RPMI7951 (cell line): ENCODE measurements around the gene UBA1. TPM values are rescaled to one million over a fixed set of nuclear protein-coding genes. Genes with fewer than 3 reads are reported as not detected.
A peak's percentile ranks its signal among the peaks of the same experiment; 100 is the strongest.

Experiments used
- DNase-seq: peaks from one replicate; pipeline ENCODE4 v3.0.0-alpha.2; 2012; ENCODE audit warnings: low read depth
- total RNA-seq: library from RNA; depleted of rRNA; stranded (reverse); fragments of >200 nt; shearing (Covaris generic); gene quantifications from 2 replicates; pipeline ENCODE4 v1.2.3, GENCODE V29; 2014

UBA1 gene
- total RNA-seq, 1 experiment from 2014 or later, result 283 TPM

- peak; percentile 28 for DNase-seq
These were observed 23.7 kb upstream of the UBA1 start for GRCh38 chrX:47169726-47170515.

GRCh38 chrX:47170861-47171692, 22.6 kb upstream of the UBA1 start:
- no peak for DNase-seq

DNA sequence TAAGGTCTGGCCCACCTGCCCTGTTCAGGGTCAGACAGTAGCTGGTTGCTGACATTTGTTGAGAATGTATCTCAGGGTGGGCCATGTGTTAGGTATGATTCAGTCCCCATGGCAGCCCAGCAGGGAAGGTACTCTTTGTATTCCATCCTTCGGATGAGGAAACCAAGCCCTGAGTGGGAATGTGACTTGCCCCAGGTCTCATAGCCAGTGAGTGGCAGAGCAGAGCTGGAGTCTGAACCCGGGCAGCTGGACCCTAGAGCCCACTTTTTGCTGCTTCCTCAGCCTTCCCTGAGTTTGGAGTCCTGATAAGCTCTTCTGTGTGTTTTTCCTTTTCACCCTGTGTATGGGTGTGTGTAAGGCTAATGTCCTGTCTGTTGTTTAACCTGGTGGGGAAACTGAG, 21.6 kb upstream of the UBA1 start:
- no peak for DNase-seq

DNA sequence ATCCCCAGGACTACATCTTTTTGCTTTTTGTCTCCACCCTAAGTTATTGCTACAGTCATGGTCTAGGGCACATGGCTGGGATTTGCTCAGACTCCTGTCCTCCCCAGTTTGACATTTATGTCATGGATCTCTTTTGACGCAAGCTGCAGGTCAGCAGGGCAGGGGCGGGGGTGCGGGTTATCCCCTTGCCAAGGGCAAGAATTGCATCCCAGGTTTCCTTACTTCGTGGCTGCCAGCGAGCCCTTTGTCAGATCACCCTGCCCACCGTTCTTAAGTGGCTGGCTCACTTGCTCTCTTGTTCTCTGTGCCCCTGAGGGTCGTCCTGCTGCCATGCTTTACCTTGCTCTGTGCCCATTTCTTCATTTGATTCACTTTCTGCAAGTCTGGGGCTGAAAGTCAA, 21.1 kb upstream of the UBA1 start:
- DNase-seq, result no peak

- DNase-seq, result no peak
These were observed 20.4 kb upstream of the UBA1 start for GRCh38 chrX:47172971-47173792.

GRCh38 chrX:47174376-47174775, 19.3 kb upstream of the UBA1 start:
- DNase-seq, result no peak

GRCh38 chrX:47174846-47175587, 18.6 kb upstream of the UBA1 start:
- DNase-seq, result no peak

DNA sequence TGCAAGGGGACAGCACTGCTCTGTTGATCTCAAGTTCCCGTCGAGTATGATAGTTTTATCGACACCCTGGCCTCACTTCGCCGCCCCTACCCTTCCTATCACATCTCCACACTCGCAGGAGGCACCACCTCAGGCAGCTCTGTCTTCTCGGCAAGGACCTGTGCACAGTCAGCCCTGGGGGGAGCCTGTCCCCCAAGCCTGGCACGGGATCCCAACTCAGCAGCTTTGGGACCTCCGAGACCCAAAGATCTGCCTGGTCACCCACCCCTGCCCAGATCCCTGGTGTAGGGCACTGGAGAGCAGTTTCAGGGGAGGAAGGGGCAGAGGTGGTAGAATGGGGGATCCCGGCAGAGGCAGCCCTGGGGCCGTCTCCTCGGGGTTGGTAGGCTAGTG, 18.0 kb upstream of the UBA1 start:
- no peak for DNase-seq

GRCh38 chrX:47176101-47176740, 17.4 kb upstream of the UBA1 start:
- DNase-seq, result no peak

- no peak for DNase-seq
These were observed 16.6 kb upstream of the UBA1 start for GRCh38 chrX:47177079-47177478.

DNA sequence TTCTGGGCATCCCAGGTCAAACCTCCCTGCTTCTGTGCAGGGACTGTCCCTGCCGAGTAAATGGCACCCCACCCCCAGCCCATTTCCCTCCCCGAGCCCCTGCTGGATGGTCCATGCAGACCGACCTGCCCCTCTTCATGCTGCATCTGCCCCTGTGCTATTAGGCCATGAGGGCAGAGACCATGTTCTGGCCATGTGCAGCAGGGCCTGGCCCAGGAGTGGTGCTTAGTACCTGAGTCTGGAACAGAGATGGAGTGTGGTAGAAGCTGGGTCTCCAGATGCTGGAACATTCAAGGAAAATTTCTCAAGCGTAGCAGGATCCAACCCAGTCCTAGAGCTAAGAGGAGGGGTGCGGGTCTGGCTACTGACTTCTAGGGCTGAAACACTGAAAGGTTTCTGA, 15.3 kb upstream of the UBA1 start:
- DNase-seq, result no peak

- peak; percentile 91 for DNase-seq
These were observed 14.3 kb upstream of the UBA1 start for GRCh38 chrX:47179221-47179927.

DNA sequence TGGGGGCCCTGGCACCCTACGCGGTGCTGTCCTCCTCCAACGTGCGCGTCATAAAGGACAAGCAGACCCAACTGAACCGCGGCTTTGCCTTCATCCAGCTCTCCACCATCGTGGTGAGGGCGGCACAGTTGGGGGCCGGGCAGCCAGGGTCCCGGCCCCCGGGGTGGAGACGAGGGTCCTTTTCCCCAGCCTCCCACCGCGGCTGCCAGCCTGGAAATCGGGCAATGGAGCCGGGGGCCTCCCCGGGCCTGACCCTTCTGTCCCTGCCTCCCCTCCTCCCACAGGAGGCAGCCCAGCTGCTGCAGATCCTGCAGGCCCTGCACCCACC, 13.7 kb upstream of the UBA1 start:
- DNase-seq, result no peak

DNA sequence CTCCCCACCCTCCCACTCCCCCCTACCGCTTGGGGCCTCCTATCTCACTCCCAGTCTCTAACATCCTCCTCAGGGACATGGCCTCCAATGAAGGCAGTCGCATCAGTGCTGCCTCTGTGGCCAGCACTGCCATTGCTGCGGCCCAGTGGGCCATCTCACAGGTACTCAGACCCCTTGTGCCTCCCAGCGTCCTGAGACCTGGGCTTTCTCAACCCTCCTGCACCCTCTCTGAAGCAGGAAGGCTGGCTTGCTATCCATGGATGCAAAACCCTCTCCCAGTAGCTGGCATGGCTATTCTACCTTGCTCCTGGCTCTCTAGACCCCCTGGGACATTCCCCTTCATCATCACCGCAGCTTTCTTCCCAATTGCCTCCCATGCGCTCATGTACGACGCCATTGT, 13.3 kb upstream of the UBA1 start:
- no peak for DNase-seq

DNA sequence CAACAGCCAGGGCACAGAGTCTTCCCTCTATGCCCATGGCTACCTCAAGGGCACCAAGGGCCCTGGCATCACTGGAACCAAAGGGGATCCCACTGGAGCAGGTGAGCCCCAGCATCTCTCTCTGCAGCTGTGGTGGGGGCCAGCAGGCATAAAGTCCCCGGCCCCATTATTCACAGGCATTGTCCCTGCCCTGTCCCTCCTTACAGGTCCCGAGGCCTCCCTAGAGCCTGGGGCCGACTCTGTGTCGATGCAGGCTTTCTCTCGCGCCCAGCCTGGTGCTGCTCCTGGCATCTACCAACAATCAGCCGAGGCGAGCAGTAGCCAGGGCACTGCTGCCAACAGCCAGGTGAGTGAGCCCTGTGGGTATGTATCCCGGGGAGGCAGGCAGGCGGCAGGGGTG, 12.3 kb upstream of the UBA1 start:
- no peak for DNase-seq

DNA sequence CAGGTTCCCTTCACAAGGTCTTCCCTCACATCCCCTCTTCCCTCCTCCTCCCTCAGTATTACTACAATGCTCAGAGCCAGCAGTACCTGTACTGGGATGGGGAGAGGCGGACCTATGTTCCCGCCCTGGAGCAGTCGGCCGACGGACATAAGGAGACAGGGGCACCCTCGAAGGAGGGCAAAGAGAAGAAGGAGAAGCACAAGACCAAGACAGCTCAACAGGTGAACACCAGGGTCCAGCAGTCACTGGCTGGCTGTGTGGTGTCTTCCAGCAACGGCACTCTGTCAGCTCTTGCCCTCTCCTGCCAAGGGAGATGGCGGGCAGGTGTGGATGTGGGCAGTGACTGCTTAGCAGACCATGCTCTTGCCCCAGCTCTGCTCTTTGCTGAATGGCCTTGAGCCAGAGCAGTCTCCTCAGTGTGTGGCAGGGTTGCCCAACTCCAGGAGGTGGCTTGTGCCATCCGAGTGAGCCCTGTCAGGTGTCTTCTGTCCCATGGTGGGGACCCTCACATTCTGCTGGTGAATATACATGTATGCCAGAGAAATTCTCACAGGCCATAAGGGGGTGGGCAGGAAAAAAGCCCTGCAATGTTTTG, 11.4 kb upstream of the UBA1 start:
- no peak for DNase-seq

DNA sequence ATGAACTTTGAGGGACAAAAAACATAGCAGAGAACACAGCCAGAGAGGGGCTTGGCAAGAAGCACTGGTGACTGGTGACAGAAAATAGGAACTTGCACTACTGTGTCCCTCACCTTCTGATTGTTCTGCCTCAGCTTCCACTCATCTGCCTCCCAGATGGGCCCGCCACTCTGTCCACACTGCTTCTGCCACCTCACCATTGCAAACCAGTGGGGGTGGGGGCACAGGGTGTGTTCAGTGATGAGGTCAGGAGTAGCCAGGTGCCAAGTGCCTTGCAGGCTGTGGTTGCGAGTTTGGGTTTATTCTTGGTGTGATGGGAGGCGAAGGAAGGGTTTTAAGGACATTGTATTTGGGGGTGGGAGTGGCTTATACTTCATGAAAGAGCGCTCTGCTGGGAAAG, 9.1 kb upstream of the UBA1 start:
- no peak for DNase-seq

- DNase-seq, result no peak
These were observed 8.4 kb upstream of the UBA1 start for GRCh38 chrX:47185241-47185640.

GRCh38 chrX:47186096-47186740, 7.4 kb upstream of the UBA1 start:
- no peak for DNase-seq
